ENCODE measurements around the gene NEGR1.
"Not testable (repeated sequence)": the region's sequence is repeated elsewhere in the genome, so short reads cannot be mapped to it uniquely, and the experiment has no call there.

Gene NEGR1

GRCh38 chr1:72282271-72283021 lies at the start of gene NEGR1:
Gene NEGR1, minus strand, starts transcription at chr1:72282539.
- peak; percentile 48 for DNase-seq

- no peak for DNase-seq
Measured at GRCh38 chr1:72326494-72326893, 44.2 kb upstream of the NEGR1 start.

- no peak for DNase-seq
Measured at GRCh38 chr1:72324451-72324850, 42.1 kb upstream of the NEGR1 start.

GRCh38 chr1:72322910-72323309 lies 40.6 kb upstream of the NEGR1 start:
- no peak for DNase-seq

- DNase-seq, result no peak
Measured at GRCh38 chr1:72296501-72296900, 14.2 kb upstream of the NEGR1 start.

- no peak for DNase-seq
Measured at GRCh38 chr1:72288886-72289285, 6.5 kb upstream of the NEGR1 start.

- DNase-seq, result no peak
Measured at GRCh38 chr1:72286401-72286800, 4.1 kb upstream of the NEGR1 start.

- no peak for DNase-seq
Measured at GRCh38 chr1:72285074-72285425, 2.7 kb upstream of the NEGR1 start.

GRCh38 chr1:72284348-72285073 lies 2.2 kb upstream of the NEGR1 start:
- DNase-seq, result no peak

GRCh38 chr1:72284084-72284347 lies 1.7 kb upstream of the NEGR1 start:
- no peak for DNase-seq

GRCh38 chr1:72283307-72284083 lies 1.2 kb upstream of the NEGR1 start:
- DNase-seq, result no peak

- DNase-seq, result no peak
Measured at GRCh38 chr1:72283022-72283306, 625 bp upstream of the NEGR1 start.

- no peak for DNase-seq
Measured at GRCh38 chr1:72281637-72282270, 585 bp downstream of the NEGR1 start.

- no peak for DNase-seq
Measured at GRCh38 chr1:72281144-72281543, 1.2 kb downstream of the NEGR1 start.

GRCh38 chr1:72280711-72281110 lies 1.6 kb downstream of the NEGR1 start:
- no peak for DNase-seq

- DNase-seq, result no peak
Measured at GRCh38 chr1:72280131-72280530, 2.2 kb downstream of the NEGR1 start.

- no peak for DNase-seq
Measured at GRCh38 chr1:72278461-72278860, 3.9 kb downstream of the NEGR1 start.

GRCh38 chr1:72271555-72272085 lies 10.7 kb downstream of the NEGR1 start:
- no peak for DNase-seq

- DNase-seq, result no peak
Measured at GRCh38 chr1:72262735-72263134, 19.6 kb downstream of the NEGR1 start.

- no peak for DNase-seq
Measured at GRCh38 chr1:72253132-72253531, 29.2 kb downstream of the NEGR1 start.

GRCh38 chr1:72241397-72241796 lies 40.9 kb downstream of the NEGR1 start:
- DNase-seq, result no peak

GRCh38 chr1:72235931-72236330 lies 46.4 kb downstream of the NEGR1 start:
- not testable (repeated sequence) for DNase-seq

GRCh38 chr1:72235062-72235461 lies 47.3 kb downstream of the NEGR1 start:
- DNase-seq, result no peak

GRCh38 chr1:72230746-72231145 lies 51.6 kb downstream of the NEGR1 start:
- DNase-seq, result no peak
